Hepatocyte (in vitro differentiated cells): Measurements from ENCODE around the gene SEMA3D.

Experiments
- EZH2 ChIP-seq: fragments of 200-600 bp; sonication (generic); IDR thresholded peaks from 2 replicates; pipeline ENCODE4 v1.6.1; 2016; ENCODE audit warnings: antibody characterized with exemption, mild to moderate bottlenecking, borderline replicate concordance
- TF ChIP-seq, protein P1 (sequence below): fragments of 200-600 bp; sonication (generic); IDR thresholded peaks from 2 replicates; pipeline ENCODE4 v1.5.1; 2016; ENCODE audit warnings: antibody characterized with exemption, mild to moderate bottlenecking; ENCODE audit not compliant: poor library complexity

DNA sequence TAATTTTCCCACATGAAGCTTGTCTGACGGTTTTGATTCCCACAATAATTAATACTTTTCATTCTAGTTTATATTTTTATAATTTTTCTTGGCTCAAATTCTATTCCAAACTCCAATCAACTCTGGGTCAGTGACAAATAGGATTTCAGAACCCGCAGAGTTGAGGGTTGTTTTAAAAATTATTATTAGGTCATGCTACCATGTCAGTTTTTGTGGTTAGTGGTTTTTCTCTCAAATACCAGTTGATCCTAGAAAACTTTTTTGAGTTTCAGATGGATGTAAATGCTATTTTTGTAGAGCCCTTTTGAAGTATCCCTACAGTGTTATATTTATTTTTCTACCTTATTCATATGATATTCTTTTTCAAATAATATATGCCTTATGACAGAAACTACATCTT lies 237.4 kb downstream of the SEMA3D start:
- TF ChIP-seq, protein P1, sequence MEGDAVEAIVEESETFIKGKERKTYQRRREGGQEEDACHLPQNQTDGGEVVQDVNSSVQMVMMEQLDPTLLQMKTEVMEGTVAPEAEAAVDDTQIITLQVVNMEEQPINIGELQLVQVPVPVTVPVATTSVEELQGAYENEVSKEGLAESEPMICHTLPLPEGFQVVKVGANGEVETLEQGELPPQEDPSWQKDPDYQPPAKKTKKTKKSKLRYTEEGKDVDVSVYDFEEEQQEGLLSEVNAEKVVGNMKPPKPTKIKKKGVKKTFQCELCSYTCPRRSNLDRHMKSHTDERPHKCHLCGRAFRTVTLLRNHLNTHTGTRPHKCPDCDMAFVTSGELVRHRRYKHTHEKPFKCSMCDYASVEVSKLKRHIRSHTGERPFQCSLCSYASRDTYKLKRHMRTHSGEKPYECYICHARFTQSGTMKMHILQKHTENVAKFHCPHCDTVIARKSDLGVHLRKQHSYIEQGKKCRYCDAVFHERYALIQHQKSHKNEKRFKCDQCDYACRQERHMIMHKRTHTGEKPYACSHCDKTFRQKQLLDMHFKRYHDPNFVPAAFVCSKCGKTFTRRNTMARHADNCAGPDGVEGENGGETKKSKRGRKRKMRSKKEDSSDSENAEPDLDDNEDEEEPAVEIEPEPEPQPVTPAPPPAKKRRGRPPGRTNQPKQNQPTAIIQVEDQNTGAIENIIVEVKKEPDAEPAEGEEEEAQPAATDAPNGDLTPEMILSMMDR = no peak
- no peak for TF ChIP-seq EZH2
